T47D (cell line): Measurements from ENCODE around the gene CHST11.
"Not testable (repeated sequence)": the region's sequence is repeated elsewhere in the genome, so short reads cannot be mapped to it uniquely, and the experiment has no call there.

Source experiments
- DNase-seq, 2 experiments: peaks; one replicate each; pipeline versions ENCODE4 v3.0.0 to v3.0.0-alpha.2; 2011 to 2012; ENCODE audit warnings: low read depth in 1 of 2, low spot score in 1 of 2
- JUND ChIP-seq: IDR thresholded peaks from 2 replicates; pipeline ENCODE4 v1.6.1; 2012; ENCODE audit warnings: low read depth
- in situ Hi-C: cut with HindIII; loops from 2 replicates; pipeline ENCODE4 v1.10.0; 2016; ENCODE audit warnings: low sequenced_read_pairs, low pct_unique_long_range_greater_than_20kb

The CHST11 gene

DNA sequence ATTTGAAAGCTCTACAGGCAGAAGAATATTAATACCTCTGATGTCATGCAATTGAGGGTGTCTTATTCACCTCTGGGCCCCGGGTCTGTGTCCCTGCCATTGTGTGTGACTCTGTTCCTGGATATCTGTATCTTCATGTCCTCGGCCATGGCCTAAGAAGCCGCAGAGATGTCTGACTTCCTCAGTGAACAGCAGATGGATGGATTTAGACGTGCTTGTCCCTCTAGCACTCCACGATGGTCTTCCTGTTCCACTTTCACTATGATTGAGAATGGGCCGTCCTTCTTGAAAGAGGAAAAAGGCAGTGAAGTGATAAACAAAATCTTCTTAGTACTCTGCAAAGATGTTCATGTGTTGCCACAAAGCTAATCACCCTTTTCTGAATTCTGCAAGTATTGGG lies 283.9 kb downstream of the CHST11 start:
- DNase-seq, result no peak
- TF ChIP-seq JUND, result no peak
- in situ Hi-C loops, result no loop called here

DNA sequence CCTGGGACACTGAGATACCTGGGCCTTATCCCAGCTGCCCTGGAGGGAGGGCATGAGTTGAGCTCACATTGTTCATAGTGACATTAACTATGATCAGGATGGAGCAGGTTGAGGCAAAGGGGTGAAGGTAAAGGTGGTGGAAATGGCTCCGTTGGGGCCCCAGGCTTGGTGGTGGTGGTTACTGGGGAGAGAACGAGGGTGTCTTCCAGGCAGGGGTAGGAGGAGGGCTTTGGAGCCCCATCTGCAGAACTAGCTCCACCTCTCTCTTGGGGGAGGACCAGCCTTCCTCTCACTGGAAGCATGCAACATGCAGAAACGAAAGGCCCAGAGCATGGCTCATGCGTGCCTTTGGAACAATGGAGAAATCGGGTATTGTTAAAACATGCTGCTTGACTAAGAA lies 284.3 kb downstream of the CHST11 start:
- DNase-seq, result no peak
- in situ Hi-C loops, result no loop called here
- no peak for TF ChIP-seq JUND

DNA sequence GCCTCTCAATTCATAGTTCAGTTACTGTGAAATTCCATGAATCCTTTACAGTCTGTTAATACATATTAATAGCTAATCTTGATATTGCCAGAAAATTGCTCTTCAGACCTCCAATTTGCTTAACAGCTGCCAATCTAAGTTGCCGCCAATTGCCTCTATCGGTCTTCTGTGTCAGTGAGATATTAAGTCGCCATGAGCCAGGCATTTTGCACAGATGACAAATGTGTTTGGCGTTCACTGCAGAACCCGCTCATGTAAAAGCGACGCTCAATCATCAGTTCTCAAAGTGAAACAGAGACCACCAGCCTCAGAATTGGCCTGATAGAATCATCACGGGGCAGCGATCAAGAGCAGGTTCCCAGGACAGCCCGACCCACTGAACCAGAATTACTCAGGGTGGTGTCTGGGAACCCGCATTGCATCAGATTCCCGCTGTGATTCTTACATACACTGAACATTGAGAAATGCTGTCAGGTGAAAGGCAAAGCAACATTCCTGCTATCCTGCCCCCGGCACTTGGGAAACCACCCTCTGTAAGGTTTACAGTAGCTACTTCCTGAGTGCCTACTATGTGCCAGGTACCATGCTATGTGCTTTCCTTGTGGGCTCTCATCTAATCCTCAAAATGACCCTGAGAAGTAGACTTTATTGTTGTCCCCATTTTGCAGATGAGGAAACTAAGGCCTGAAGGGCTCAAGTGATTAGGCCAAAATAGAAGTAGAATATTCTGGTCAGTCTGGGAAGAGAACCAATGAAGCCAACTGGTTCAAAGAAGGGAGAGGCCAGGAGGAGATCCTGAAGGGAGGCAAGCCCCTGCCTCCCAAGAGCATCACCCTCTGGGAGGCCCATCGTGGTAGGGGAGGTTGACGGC lies 285.0 kb downstream of the CHST11 start:
- TF ChIP-seq JUND, result no peak
- in situ Hi-C loops, result no loop called here
- peak in 1 of 2 experiments; percentile 40 for DNase-seq

DNA sequence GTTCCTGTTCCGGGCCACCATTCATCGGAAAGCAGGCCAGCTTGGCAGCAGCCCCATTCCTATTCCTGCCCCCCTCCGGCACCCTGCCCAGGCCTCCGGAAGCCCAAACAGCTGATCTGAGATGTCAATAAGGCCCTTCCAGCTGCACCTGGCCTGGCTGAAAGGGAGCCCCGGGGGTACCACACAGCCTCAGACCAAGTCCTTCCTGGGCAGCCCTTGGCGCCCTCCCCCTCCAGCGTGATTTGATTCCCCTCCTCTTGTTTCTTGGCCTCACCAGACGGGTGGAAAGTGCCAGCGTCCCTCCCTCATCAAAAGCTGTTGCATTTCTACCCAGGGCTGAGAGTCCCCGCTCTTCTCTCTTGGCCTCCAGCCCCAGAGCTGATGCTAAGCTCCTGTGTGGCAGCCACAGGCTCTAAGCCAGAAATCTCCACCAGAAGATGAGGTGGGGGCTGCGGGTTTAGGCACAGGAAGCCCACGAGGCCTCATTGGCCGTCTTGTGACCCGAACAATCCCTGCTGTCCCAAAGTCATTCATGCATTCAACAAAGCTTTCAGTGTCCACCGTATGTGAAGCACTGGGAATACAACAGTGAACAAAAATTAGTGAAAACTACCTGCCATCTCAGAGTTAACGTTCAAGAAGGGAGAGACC lies 285.9 kb downstream of the CHST11 start:
- TF ChIP-seq JUND, result no peak
- in situ Hi-C loops, result no loop called here
- DNase-seq, result no peak

DNA sequence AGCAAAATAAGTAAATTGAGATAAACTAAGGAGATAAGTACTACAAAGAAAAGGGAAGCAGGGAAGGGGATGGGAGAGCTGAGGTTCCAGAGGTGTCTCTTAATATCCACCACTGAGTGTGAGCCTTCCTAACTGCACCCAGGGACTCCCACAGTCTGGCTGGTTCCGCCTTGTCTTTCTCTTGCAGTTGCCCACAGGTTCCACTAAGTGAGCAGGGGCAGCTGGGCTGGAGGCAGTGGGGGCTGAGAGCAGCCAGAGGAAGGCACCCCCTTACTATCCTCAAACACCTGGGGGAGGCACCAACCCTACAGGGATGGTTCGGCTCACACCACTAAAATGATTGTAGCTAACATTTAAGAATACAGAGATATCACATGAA lies 286.4 kb downstream of the CHST11 start:
- in situ Hi-C loops, result no loop called here
- DNase-seq, result no peak
- no peak for TF ChIP-seq JUND

DNA sequence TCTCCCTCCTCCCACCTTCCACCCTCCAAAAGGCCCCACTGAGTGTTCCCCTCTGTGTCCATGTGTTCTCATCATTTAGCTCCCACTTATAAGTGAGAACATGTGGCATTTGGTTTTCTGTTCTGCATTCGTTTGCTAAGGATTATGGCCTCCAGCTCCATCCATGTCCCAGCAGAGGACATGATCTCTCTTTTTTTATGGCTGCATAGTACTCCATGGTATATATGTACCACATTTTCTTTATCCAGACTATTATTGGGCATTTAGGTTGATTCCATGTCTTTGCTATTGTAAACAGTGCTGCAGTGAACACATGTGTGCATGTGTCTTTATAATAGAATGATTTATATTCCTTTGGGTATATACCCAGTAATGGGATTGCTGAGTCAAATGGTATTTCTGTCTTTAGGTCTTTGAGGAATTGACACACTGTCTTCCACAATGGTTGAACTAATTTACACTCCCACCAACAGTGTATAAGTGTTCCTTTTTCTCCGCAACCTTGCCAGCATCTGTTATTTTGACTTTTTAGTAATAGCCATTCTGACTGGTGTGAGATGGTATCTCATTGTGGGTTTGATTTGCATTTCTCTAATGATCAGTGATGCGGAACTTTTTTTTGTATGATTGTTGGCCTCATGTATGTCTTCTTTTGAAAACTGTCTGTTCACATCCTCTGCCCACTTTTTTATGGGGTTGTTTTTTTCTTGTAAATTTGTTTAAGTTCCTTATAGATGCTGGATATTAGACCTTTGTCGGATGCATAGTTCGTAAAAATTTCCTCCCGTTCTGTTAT lies 287.2 kb downstream of the CHST11 start:
- DNase-seq, in situ Hi-C loops: not testable (repeated sequence)

DNA sequence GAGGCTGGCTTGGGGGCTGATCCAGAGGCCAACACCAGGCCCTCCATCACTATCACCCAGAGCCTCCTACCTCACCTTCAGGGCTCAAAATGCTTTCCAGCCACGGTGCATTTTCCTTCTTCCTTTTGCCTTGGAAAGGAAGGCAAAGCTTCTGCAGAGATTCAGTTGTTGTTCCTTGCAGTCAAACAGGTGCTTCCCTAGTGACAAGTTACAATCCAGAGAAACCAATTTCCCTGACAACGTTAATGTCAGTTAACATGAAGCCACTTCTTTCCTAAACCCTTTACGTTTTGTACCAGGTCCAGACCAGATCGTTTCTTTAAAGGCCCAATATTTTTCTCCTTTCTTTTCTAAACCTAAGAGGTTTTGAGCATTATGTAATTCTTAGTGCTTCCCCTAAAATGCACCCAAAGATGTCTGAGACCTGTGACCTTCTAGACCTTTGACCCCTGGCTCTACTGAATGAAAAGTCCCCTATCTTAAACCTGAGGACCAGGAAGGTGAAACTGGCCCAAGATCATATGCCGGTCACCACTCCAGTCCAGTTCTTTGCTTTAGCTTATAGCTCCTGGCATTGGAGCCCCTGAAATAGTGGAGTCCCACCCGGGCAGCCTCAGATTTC lies 289.8 kb downstream of the CHST11 start:
- no peak for TF ChIP-seq JUND
- in situ Hi-C loops, result no loop called here
- DNase-seq, result no peak

DNA sequence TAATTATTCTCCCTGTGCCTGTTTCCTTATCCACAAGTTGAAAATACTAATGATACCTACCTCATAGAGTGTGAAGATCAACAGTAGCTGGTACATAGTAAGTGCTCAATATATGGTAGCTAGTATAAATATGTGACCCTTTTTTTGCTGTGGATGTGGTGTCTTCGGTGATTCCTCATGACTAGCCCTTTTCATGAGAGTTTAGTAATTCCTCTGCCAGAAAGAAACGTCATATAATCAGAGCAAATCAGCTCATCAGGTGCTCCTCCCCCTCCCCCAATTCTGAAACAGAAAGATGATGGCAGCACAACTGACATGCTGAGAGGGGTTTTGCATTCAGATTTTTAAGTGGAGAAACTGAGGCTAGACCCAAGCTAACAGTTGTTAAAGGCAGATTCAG lies 290.6 kb downstream of the CHST11 start:
- in situ Hi-C loops, result no loop called here
- TF ChIP-seq JUND, result no peak
- no peak for DNase-seq

DNA sequence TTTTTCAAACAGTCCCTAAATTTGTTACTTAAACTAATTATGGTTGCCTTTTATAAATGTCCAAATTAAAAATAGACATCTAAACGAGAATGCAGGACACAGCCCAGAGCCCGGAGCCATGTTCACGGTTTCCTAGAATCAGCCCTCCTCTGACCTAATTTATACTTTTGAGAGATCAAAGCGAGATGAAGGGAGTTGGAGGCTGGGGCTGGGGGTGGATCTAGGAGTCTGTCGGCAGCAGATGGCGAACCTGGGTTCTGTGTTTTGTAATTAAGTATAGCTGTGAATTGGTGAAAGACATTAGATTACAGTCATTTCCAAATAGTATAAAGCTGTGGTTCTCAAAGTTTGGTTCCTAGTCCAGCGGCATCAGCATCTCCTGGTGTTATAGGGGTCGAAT lies 291.2 kb downstream of the CHST11 start:
- TF ChIP-seq JUND, result no peak
- in situ Hi-C loops, result no loop called here
- no peak for DNase-seq

DNA sequence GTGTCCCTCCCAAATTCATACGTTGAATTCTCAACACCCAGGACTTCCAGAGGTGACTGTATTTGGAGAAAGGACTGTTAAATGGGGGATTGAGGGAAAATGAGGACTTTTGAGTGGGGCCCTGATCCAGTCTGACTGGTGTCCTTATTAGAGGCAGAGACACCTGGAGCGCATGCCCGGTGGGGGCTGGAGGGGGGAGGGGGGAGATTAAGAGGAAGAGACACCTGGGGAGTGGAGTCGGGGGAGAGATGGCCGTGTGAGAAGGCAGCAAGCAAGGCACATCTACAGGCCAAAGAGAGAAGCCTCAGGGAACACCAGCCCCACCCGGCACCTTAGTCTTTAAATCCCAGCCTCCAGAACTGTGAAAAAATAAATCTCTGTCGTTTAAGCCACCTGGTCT lies 291.6 kb downstream of the CHST11 start:
- in situ Hi-C loops, result no loop called here
- no peak for DNase-seq
- TF ChIP-seq JUND, result no peak

DNA sequence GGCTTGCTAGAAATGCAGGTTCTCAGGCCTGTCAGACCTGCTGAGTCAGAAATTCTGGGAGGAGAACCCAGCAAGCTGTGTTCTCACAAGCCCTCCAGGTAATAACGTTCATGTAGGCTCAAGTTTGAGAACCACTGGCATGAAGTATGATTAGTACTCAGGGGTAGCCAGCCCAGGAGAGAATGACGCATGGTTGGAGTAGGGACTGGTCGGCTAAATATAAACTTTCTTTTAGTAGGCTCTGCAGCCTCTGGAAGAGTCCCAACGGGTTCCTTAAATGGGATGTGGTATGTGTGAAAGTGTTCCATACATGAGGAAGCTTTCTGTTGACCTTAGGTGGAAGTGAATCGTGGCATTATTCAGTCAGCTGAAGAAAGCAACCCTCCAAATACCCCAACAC lies 292.0 kb downstream of the CHST11 start:
- DNase-seq, result no peak
- TF ChIP-seq JUND, result no peak
- in situ Hi-C loops, result no loop called here

DNA sequence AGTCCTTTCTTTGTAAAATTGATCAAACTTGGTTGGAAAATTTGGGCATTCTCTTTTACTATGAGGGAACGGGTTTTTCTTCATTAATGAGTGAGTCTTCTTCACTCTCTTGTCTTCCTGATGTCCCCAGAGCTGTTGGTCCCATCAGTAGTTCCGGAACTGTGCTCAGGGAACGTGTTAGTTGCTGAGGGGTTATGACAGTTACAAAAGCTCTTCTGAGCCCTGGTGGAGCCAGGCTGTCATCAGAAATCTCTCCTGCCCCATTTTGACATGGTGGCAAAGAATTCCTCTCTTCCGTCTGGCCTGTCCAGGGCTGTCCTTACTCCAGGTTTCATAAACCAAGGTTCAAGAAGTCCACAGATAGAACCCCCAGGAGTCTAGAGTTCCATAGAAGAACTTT lies 292.8 kb downstream of the CHST11 start:
- no peak for DNase-seq
- TF ChIP-seq JUND, result no peak
- in situ Hi-C loops, result no loop called here
